Esophagus squamous epithelium (tissue), 4 donors: ENCODE results near the gene PPM1G.

ENCODE experiments used
- POLR2A ChIP-seq, 4 donors: fragments of 450-650 bp; IDR thresholded peaks; one replicate each; pipeline ENCODE4 v1.6.1; 2017; ENCODE audit warnings: antibody characterized with exemption in 4 of 4, mild to moderate bottlenecking in 4 of 4, moderate library complexity in 3 of 4
- TF ChIP-seq, protein P1 (sequence below), 6 experiments: fragments of 450-650 bp in 4 of 6; fragments of 200-600 bp in 2 of 6; sonication (generic) in 2 of 6; IDR thresholded peaks; one replicate each; pipeline ENCODE4 v1.5.1; 2016 to 2019; ENCODE audit warnings: antibody characterized with exemption in 6 of 6, mild to moderate bottlenecking in 4 of 6, moderate library complexity in 4 of 6

DNA sequence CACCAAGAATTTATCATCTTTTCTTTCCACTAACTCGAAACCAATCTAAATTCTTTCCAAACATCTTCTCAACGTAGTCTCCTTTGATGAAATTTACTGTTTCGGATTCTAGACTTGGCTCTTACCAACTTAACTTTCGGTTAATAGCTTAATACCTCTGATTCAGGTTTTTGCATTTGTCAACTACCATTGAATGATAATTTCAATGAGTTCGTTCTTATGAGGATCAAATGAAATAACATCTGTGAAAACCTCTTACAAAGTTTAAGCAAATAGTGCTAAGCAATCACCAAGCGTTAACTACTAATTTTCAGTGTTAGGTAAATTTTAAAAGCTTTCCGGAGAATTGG, 18.4 kb upstream of the PPM1G start:
- TF ChIP-seq, protein P1, sequence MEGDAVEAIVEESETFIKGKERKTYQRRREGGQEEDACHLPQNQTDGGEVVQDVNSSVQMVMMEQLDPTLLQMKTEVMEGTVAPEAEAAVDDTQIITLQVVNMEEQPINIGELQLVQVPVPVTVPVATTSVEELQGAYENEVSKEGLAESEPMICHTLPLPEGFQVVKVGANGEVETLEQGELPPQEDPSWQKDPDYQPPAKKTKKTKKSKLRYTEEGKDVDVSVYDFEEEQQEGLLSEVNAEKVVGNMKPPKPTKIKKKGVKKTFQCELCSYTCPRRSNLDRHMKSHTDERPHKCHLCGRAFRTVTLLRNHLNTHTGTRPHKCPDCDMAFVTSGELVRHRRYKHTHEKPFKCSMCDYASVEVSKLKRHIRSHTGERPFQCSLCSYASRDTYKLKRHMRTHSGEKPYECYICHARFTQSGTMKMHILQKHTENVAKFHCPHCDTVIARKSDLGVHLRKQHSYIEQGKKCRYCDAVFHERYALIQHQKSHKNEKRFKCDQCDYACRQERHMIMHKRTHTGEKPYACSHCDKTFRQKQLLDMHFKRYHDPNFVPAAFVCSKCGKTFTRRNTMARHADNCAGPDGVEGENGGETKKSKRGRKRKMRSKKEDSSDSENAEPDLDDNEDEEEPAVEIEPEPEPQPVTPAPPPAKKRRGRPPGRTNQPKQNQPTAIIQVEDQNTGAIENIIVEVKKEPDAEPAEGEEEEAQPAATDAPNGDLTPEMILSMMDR (IDR thresholded peaks at IDR 0.05): no peak
- TF ChIP-seq POLR2A (IDR thresholded peaks at IDR 0.05): no peak
